Loucy (cell line): ENCODE data around the gene PBXIP1.

Experiments
- H2AFZ ChIP-seq: fragments of 200-600 bp; sonication (generic); 2 replicates; pipeline ENCODE4 v1.6.0; 2016; ENCODE audit warnings: antibody characterized with exemption, mild to moderate bottlenecking, low read length, moderate library complexity
- H3F3A ChIP-seq: fragments of 200-600 bp; 2 replicates; pipeline ENCODE4 v1.6.0; 2016; ENCODE audit warnings: antibody characterized with exemption, low read depth, mild to moderate bottlenecking
- H3K27me3 ChIP-seq: fragments of 200-600 bp; sonication (generic); 2 replicates; pipeline ENCODE4 v1.6.1; 2014; ENCODE audit warnings: low read length, mild to moderate bottlenecking; ENCODE audit not compliant: insufficient read depth, poor library complexity, severe bottlenecking
- H3K36me3 ChIP-seq: fragments of 200-600 bp; sonication (generic); 2 replicates; pipeline ENCODE4 v1.6.1; 2016; ENCODE audit warnings: low read length; ENCODE audit not compliant: insufficient read depth
- H3K4me1 ChIP-seq: fragments of 200-600 bp; sonication (generic); 2 replicates; pipeline ENCODE4 v1.5.1; 2014; ENCODE audit warnings: low read length, mild to moderate bottlenecking; ENCODE audit not compliant: insufficient read depth, poor library complexity, severe bottlenecking
- H3K4me2 ChIP-seq: fragments of 200-600 bp; sonication (generic); 2 replicates; pipeline ENCODE4 v1.6.0; 2014; ENCODE audit warnings: antibody characterized with exemption, low read length, low read depth, mild to moderate bottlenecking; ENCODE audit not compliant: poor library complexity, severe bottlenecking
- H3K4me3 ChIP-seq: fragments of 200-600 bp; sonication (generic); 2 replicates; pipeline ENCODE4 v1.5.1; 2014; ENCODE audit warnings: low read length, mild to moderate bottlenecking, mixed read lengths; ENCODE audit not compliant: poor library complexity, severe bottlenecking
- H3K79me2 ChIP-seq: fragments of 200-600 bp; sonication (generic); 2 replicates; pipeline ENCODE4 v1.6.1; 2014; ENCODE audit warnings: low read length; ENCODE audit not compliant: insufficient read depth
- H3K9ac ChIP-seq: fragments of 200-600 bp; sonication (generic); 2 replicates; pipeline ENCODE4 v1.6.0; 2014; ENCODE audit warnings: mild to moderate bottlenecking, low read depth, low read length, moderate library complexity; ENCODE audit not compliant: poor library complexity, severe bottlenecking
- H3K9me2 ChIP-seq: fragments of 200-600 bp; sonication (generic); replicated peaks from 2 replicates; pipeline ENCODE4 v1.6.1; 2016; ENCODE audit warnings: low read depth, low read length, mixed read lengths
- H3K9me3 ChIP-seq: fragments of 200-600 bp; sonication (generic); 2 replicates; pipeline ENCODE4 v1.6.1; 2014; ENCODE audit warnings: mild to moderate bottlenecking, antibody characterized with exemption, low read length, low read depth; ENCODE audit not compliant: insufficient read depth
- H4K20me1 ChIP-seq: fragments of 200-600 bp; sonication (generic); 2 replicates; pipeline ENCODE4 v1.6.0; 2014; ENCODE audit warnings: antibody characterized with exemption, low read length, mild to moderate bottlenecking; ENCODE audit not compliant: insufficient read depth, poor library complexity, severe bottlenecking
- CTCF ChIP-seq: fragments of 200-600 bp; sonication (generic); conservative IDR thresholded peaks from 2 replicates; pipeline ENCODE4 v1.5.1; 2014; ENCODE audit warnings: mild to moderate bottlenecking, antibody characterized with exemption, low read length
- EZH2phosphoT487 ChIP-seq: fragments of 200-600 bp; IDR thresholded peaks from 2 replicates; pipeline ENCODE4 v1.6.1; 2018; ENCODE audit warnings: antibody characterized with exemption, mild to moderate bottlenecking, moderate library complexity, borderline replicate concordance

The PBXIP1 gene

GRCh38 chr1:154964359-154964758 is 8.5 kb upstream of the PBXIP1 start:
- Histone ChIP-seq H3K9me3 (no peaks in the 10 kb centered on the region), H3K4me1 (peaks cover 22% of the 10 kb centered on the region), H3K27me3 (no peaks in the 10 kb centered on the region), H2AFZ (no peak overlapping the region), H3K79me2 (peaks cover 51% of the 10 kb centered on the region), H3K36me3 (peaks cover 40% of the 10 kb centered on the region; the same call in 1 of the 2 replicates), H3K4me2 (no peak overlapping the region), H3K9me2 (no peaks in the 10 kb centered on the region), H4K20me1 (peaks cover 13% of the 10 kb centered on the region), H3K4me3 (no peak overlapping the region), H3F3A (no peaks in the 10 kb centered on the region; the same call in 1 of the 2 replicates), H3K9ac (no peak overlapping the region)
- TF ChIP-seq EZH2phosphoT487, result no peak
- no peak for TF ChIP-seq CTCF

- no peak overlapping the region for H2AFZ ChIP-seq
- TF ChIP-seq EZH2phosphoT487 (no peak), CTCF (no peak)
- H3K9me2 ChIP-seq, result no peaks in the 10 kb centered on the region
- peaks cover 21% of the 10 kb centered on the region for H3K4me1 ChIP-seq
- no peaks in the 10 kb centered on the region; the same call in 1 of the 2 replicates for H3F3A ChIP-seq
- peaks cover 19% of the 10 kb centered on the region for H4K20me1 ChIP-seq
- H3K9ac ChIP-seq, result peak overlapping the region; percentile 93
- no peaks in the 10 kb centered on the region for H3K27me3 ChIP-seq
- peaks cover 51% of the 10 kb centered on the region for H3K79me2 ChIP-seq
- H3K4me3 ChIP-seq, result peak overlapping the region; percentile 92
- H3K36me3 ChIP-seq, result peaks cover 40% of the 10 kb centered on the region; the same call in 1 of the 2 replicates
- no peaks in the 10 kb centered on the region for H3K9me3 ChIP-seq
- peak overlapping the region; percentile 96 for H3K4me2 ChIP-seq
Observed at GRCh38 chr1:154963643-154964042, 7.7 kb upstream of the PBXIP1 start.

- Histone ChIP-seq H3K9ac (peak overlapping the region; percentile 93), H3F3A (no peaks in the 10 kb centered on the region; the same call in 1 of the 2 replicates), H3K4me3 (peak overlapping the region; percentile 92), H3K36me3 (peaks cover 33% of the 10 kb centered on the region; the same call in 1 of the 2 replicates), H4K20me1 (peaks cover 19% of the 10 kb centered on the region), H3K4me1 (peaks cover 22% of the 10 kb centered on the region), H3K27me3 (no peaks in the 10 kb centered on the region), H3K4me2 (peak overlapping the region; percentile 96), H3K9me2 (no peaks in the 10 kb centered on the region), H3K9me3 (no peaks in the 10 kb centered on the region), H3K79me2 (peaks cover 54% of the 10 kb centered on the region), H2AFZ (no peak overlapping the region)
- TF ChIP-seq EZH2phosphoT487, result no peak
- no peak for TF ChIP-seq CTCF
Observed at GRCh38 chr1:154962795-154963330, 7.0 kb upstream of the PBXIP1 start.
